ENCODE data around the gene KDSR. TPM values are rescaled to one million over a fixed set of nuclear protein-coding genes. Genes with fewer than 3 reads are reported as not detected.

The KDSR gene
- total RNA-seq, 1 experiment from 2014 or later = 41.7 TPM

- TF ChIP-seq EZH2 (IDR thresholded peaks at IDR 0.05; ENCODE audit: low read depth) (no peak), CTCF (conservative IDR thresholded peaks at IDR 0.05) (no peak)
- no peak for DNase-seq
- Histone ChIP-seq H3K27me3 (ENCODE audit: insufficient read depth, low read depth) (no peaks in the 10 kb centered on the region), H3K9me2 (ENCODE audit: insufficient read depth) (no peaks in the 10 kb centered on the region), H3K36me3 (ENCODE audit: low read depth) (no peaks in the 10 kb centered on the region), H3K4me2 (no peak overlapping the region), H3K9me3 (ENCODE audit: insufficient read depth, low read depth) (no peaks in the 10 kb centered on the region), H3K79me2 (ENCODE audit: low read depth) (no peaks in the 10 kb centered on the region), H2AFZ (no peak overlapping the region), H3K4me3 (no peak overlapping the region), H3K4me1 (replicated peaks; ENCODE audit: insufficient read depth) (no peaks in the 10 kb centered on the region), H3F3A (ENCODE audit: insufficient read depth, low read depth) (no peaks in the 10 kb centered on the region), H4K20me1 (ENCODE audit: insufficient read depth) (no peaks in the 10 kb centered on the region), H3K27ac (no peak overlapping the region)
- POLR2A ChIA-PET (ENCODE audit: unreplicated experiment) = no interaction called here
- intact Hi-C loops (cut with micrococcal nuclease; ENCODE audit: unreplicated experiment) = no loop called here
- BruUV-seq (replicated peaks) = no TSS peak
- CTCF ChIA-PET = no interaction called here
Measured at GRCh38 chr18:63301434-63301833, 65.6 kb downstream of the KDSR start.

- Histone ChIP-seq H3K36me3 (ENCODE audit: low read depth) (no peaks in the 10 kb centered on the region), H3K27me3 (ENCODE audit: insufficient read depth, low read depth) (no peaks in the 10 kb centered on the region), H3K27ac (no peak overlapping the region), H3K79me2 (ENCODE audit: low read depth) (no peaks in the 10 kb centered on the region), H3K9me2 (ENCODE audit: insufficient read depth) (no peaks in the 10 kb centered on the region), H3F3A (ENCODE audit: insufficient read depth, low read depth) (no peaks in the 10 kb centered on the region), H3K4me1 (replicated peaks; ENCODE audit: insufficient read depth) (no peaks in the 10 kb centered on the region), H3K4me2 (no peak overlapping the region), H3K4me3 (no peak overlapping the region), H3K9me3 (ENCODE audit: insufficient read depth, low read depth) (no peaks in the 10 kb centered on the region), H4K20me1 (ENCODE audit: insufficient read depth) (no peaks in the 10 kb centered on the region), H2AFZ (no peak overlapping the region)
- no TSS peak for BruUV-seq (replicated peaks)
- no peak for DNase-seq
- TF ChIP-seq CTCF (conservative IDR thresholded peaks at IDR 0.05) (no peak), EZH2 (IDR thresholded peaks at IDR 0.05; ENCODE audit: low read depth) (no peak)
- CTCF ChIA-PET = no interaction called here
- POLR2A ChIA-PET (ENCODE audit: unreplicated experiment) = no interaction called here
- intact Hi-C loops (cut with micrococcal nuclease; ENCODE audit: unreplicated experiment) = no loop called here
Measured at GRCh38 chr18:63299837-63300745, 66.9 kb downstream of the KDSR start.

GRCh38 chr18:63298400-63299365, 68.3 kb downstream of the KDSR start:
- H3K4me1 ChIP-seq (replicated peaks; ENCODE audit: insufficient read depth) = no peaks in the 10 kb centered on the region
- no peaks in the 10 kb centered on the region for H3F3A ChIP-seq (ENCODE audit: insufficient read depth, low read depth)
- no peak overlapping the region for H3K4me3 ChIP-seq
- H3K79me2 ChIP-seq (ENCODE audit: low read depth) = no peaks in the 10 kb centered on the region
- H3K27me3 ChIP-seq (ENCODE audit: insufficient read depth, low read depth) = no peaks in the 10 kb centered on the region
- no peaks in the 10 kb centered on the region for H3K9me3 ChIP-seq (ENCODE audit: insufficient read depth, low read depth)
- intact Hi-C loops (cut with micrococcal nuclease; ENCODE audit: unreplicated experiment) = no loop called here
- BruUV-seq (replicated peaks) = no TSS peak
- TF ChIP-seq EZH2 (IDR thresholded peaks at IDR 0.05; ENCODE audit: low read depth) (no peak), CTCF (conservative IDR thresholded peaks at IDR 0.05) (no peak)
- no peaks in the 10 kb centered on the region for H3K9me2 ChIP-seq (ENCODE audit: insufficient read depth)
- POLR2A ChIA-PET (ENCODE audit: unreplicated experiment) = no interaction called here
- no peak overlapping the region for H3K27ac ChIP-seq
- DNase-seq = no peak
- H3K36me3 ChIP-seq (ENCODE audit: low read depth) = no peaks in the 10 kb centered on the region
- H3K4me2 ChIP-seq = no peak overlapping the region
- H4K20me1 ChIP-seq (ENCODE audit: insufficient read depth) = no peaks in the 10 kb centered on the region
- CTCF ChIA-PET = interaction anchor here (0.5 kb wide), 1 partner anchor 69 kb away, joined by 3 read pairs; no protein-coding TSS in a partner anchor
- no peak overlapping the region for H2AFZ ChIP-seq

Measured in PC-9 (cell line).